ENCODE measurements around the gene PPIF. TPM values are rescaled to one million over a fixed set of nuclear protein-coding genes. Genes with fewer than 3 reads are reported as not detected.

PPIF gene
- total RNA-seq, 3 donors from 2014 or later = 16.0 to 39.3 (median 30.7) TPM

DNA sequence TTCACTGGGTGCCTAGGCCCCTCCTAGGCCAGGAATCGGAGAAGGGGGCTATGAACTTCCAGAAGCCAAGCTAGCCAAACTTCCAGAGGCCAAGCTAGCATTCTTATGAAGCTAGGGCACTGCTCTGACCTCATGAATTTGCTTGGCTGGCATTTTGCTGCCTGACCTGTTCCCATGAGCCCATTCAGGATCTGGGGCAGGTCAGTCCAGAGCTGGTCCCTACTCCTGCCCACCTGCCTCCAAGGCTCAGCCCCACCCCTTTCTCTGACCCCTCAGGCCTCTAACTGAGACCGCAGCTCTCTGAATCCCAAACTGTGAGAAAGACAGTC, 1.3 kb upstream of the PPIF start:
- no peaks in the 10 kb centered on the region for H3K9me3 ChIP-seq

DNA sequence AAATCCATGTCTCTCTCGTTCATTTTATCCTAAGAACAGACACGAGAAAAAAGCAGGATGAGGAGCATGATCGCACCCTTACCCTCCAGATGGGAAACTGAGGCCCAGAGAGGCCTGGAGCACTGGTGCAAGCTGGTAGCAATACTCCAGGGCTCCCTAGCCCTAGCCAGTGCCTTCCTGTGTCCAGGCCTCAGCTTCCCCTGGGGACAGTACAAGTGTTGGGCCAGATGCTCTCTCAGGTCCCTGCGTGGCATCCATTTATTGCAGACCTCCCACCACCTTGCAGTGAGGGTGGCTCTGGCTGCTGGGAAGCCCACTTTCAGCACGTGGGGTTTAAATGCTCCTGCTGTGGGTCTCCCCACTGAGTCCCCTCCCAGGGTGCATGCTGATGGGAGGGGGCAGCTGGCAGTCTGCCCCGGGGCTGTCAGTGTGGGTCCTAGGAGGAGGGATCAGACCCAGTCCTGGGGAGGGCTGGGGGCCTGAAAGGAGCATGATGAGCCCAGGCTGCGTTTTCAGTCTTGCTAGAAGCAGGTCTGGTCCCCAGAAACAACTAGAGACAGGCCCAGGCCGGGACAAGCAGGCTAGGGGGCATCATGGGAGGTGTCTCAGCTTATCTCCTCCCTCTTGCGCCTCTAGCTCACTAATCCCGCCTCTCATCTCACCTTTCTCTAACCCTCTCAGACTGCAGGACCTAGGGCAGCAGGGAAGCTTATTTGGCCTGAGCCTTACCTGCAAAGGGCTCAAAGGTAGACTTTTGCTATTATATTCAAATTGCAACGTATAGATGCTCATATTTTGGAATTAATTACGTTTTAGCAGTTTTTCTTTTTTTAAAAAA, 662 bp upstream of the PPIF start:
- TF ChIP-seq, protein P1, sequence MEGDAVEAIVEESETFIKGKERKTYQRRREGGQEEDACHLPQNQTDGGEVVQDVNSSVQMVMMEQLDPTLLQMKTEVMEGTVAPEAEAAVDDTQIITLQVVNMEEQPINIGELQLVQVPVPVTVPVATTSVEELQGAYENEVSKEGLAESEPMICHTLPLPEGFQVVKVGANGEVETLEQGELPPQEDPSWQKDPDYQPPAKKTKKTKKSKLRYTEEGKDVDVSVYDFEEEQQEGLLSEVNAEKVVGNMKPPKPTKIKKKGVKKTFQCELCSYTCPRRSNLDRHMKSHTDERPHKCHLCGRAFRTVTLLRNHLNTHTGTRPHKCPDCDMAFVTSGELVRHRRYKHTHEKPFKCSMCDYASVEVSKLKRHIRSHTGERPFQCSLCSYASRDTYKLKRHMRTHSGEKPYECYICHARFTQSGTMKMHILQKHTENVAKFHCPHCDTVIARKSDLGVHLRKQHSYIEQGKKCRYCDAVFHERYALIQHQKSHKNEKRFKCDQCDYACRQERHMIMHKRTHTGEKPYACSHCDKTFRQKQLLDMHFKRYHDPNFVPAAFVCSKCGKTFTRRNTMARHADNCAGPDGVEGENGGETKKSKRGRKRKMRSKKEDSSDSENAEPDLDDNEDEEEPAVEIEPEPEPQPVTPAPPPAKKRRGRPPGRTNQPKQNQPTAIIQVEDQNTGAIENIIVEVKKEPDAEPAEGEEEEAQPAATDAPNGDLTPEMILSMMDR (IDR thresholded peaks at IDR 0.05) = no peak
- TF ChIP-seq POLR2AphosphoS5 (IDR thresholded peaks at IDR 0.05) = no peak
- no peak for TF ChIP-seq POLR2A (IDR thresholded peaks at IDR 0.05)
- H3K4me1 ChIP-seq = no peaks in the 10 kb centered on the region
- DNase-seq (ENCODE audit: low spot score in 2 of 2) = no peak
- no peak overlapping the region for H3K27ac ChIP-seq
- intact Hi-C loops (cut with DNase I; ENCODE audit: low total_unique reads) = no loop called here
- no peaks in the 10 kb centered on the region for H3K9me3 ChIP-seq
- no peaks in the 10 kb centered on the region for H3K36me3 ChIP-seq
- peak overlapping the region; percentile 75 to 92 (median 86) for H3K4me3 ChIP-seq
- no peaks in the 10 kb centered on the region for H3K27me3 ChIP-seq

More for the DNA sequence above, 1.3 kb upstream of the PPIF start:
- H3K4me3 ChIP-seq = no peak overlapping the region
- no peak overlapping the region for H3K27ac ChIP-seq
- intact Hi-C loops (cut with DNase I; ENCODE audit: low total_unique reads) = no loop called here
- no peak for DNase-seq (ENCODE audit: low spot score in 2 of 2)
- H3K36me3 ChIP-seq = no peaks in the 10 kb centered on the region
- H3K4me1 ChIP-seq = no peaks in the 10 kb centered on the region
- TF ChIP-seq, protein P1 (IDR thresholded peaks at IDR 0.05) = no peak
- no peak for TF ChIP-seq POLR2AphosphoS5 (IDR thresholded peaks at IDR 0.05)
- no peak for TF ChIP-seq POLR2A (IDR thresholded peaks at IDR 0.05)
- no peaks in the 10 kb centered on the region for H3K27me3 ChIP-seq

DNA sequence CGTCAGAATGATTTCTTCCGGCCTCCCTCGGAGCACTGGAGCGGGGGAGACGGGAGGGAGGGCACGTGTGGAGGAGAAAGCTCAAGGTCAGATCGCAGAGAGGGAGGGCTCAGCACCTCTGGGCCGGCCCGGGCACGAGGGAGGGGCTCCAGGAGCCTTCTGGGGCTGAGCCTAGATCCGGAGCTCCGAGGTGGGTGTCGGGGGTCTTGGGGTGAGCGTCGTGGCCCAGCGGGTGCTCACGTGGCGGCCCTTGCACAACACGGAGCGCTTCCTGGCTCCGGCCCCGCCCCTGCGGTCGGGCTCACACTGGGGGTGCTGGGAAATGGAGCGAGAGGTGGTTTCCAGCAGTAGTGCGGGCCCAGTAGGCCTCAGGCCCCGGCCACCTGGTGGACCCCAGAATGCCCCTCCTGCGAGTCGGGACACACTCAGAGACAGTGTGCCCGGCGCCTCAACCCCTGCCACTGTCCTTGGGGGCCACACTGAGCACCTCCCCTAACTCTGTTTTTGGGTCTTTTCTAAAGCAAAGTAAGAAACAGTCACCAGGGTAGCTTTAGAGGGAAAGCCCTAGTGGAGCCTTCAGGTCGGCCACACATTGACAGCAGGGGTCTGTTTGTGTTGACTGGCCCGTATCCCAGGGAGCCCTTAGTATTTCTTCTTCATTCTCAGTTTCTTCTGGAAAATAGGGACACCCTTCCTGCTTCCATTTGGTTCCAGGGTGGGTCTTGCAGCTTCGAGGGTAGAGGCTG, 798 bp downstream of the PPIF start:
- Histone ChIP-seq H3K27me3 (no peaks in the 10 kb centered on the region), H3K27ac (peak overlapping the region; percentile 85 to 88)
- peak; percentile 52 to 72 for DNase-seq (ENCODE audit: low spot score in 2 of 2)

DNA sequence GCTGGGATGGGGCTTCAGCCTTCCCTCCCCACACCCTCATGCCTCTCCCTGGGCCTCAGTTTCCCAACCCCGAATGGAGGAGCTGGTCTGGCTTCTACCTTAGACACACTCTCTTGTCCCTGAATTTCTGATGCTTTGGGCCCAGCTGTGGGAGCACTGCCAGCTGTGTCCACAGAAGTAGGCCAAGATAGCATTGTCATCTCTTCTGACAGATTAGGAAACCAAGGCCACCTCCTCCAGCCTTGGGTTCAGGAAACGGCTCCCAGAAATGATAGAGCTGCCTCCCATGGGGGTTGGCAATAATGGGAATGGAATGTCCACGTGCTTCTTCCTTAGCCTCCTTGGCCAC, 1.3 kb downstream of the PPIF start:
- Histone ChIP-seq H3K36me3 (peaks cover 10% of the 10 kb centered on the region), H3K4me3 (peak overlapping the region; percentile 75 to 92 (median 86)), H3K27me3 (no peaks in the 10 kb centered on the region), H3K9me3 (no peaks in the 10 kb centered on the region), H3K27ac (peak overlapping the region; percentile 85 to 88), H3K4me1 (no peaks in the 10 kb centered on the region)
- TF ChIP-seq, protein P1 (IDR thresholded peaks at IDR 0.05) = no peak
- no peak for TF ChIP-seq POLR2A (IDR thresholded peaks at IDR 0.05)
- TF ChIP-seq POLR2AphosphoS5 (IDR thresholded peaks at IDR 0.05) = peak in 1 of 3 donors; percentile 12
- intact Hi-C loops (cut with DNase I; ENCODE audit: low total_unique reads) = no loop called here
- DNase-seq (ENCODE audit: low spot score in 2 of 2) = no peak

More for the DNA sequence above, 798 bp downstream of the PPIF start:
- H3K9me3 ChIP-seq = no peaks in the 10 kb centered on the region
- intact Hi-C loops (cut with DNase I; ENCODE audit: low total_unique reads) = no loop called here
- H3K4me3 ChIP-seq = peak overlapping the region; percentile 75 to 92 (median 86)
- peaks cover 10% of the 10 kb centered on the region for H3K36me3 ChIP-seq
- H3K4me1 ChIP-seq = no peaks in the 10 kb centered on the region
- TF ChIP-seq POLR2AphosphoS5 (IDR thresholded peaks at IDR 0.05) = peak; percentile 17 to 67 (median 34)
- TF ChIP-seq, protein P1 (IDR thresholded peaks at IDR 0.05) = no peak

DNA sequence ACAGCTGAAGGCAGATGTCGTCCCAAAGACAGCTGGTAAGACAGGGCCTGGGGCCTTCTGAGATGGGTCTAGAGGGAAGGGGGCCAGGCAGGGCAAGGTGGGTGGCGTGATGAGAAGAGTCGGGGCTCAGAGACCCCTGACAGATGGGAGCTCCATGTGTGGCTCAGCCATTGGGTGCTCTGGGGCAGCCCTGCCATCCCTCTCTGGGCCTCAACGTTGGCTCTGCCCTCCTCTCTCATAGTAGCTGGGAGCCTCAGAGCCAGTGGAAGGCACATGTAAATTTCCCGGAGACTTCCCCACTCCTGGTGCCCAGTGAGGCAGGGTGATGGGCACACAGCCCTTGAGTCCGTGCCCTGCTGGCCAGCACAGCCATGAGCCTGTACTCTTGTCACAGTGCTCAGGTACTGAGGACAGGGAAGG, 1.8 kb downstream of the PPIF start:
- TF ChIP-seq POLR2A (IDR thresholded peaks at IDR 0.05) = no peak
- no peak for TF ChIP-seq POLR2AphosphoS5 (IDR thresholded peaks at IDR 0.05)
- TF ChIP-seq, protein P1 (IDR thresholded peaks at IDR 0.05) = no peak
- Histone ChIP-seq H3K4me1 (no peaks in the 10 kb centered on the region), H3K4me3 (peak overlapping the region in 1 of 3 donors; percentile 92), H3K27me3 (no peaks in the 10 kb centered on the region), H3K36me3 (peaks cover 10% of the 10 kb centered on the region), H3K27ac (peak overlapping the region in 1 of 2 donors; percentile 85), H3K9me3 (no peaks in the 10 kb centered on the region)
- intact Hi-C loops (cut with DNase I; ENCODE audit: low total_unique reads) = no loop called here
- no peak for DNase-seq (ENCODE audit: low spot score in 2 of 2)

Data from breast epithelium (tissue), 4 donors.